ENCODE measurements around the gene ZNF420. TPM values are rescaled to one million over a fixed set of nuclear protein-coding genes. Genes with fewer than 3 reads are reported as not detected.

The ZNF420 gene
- total and polyA plus RNA-seq, 2 of the 13 experiments (the other 11 are each of a cell fraction or from before 2014, with no cell fraction given), result 1.4 to 6.6 TPM

DNA sequence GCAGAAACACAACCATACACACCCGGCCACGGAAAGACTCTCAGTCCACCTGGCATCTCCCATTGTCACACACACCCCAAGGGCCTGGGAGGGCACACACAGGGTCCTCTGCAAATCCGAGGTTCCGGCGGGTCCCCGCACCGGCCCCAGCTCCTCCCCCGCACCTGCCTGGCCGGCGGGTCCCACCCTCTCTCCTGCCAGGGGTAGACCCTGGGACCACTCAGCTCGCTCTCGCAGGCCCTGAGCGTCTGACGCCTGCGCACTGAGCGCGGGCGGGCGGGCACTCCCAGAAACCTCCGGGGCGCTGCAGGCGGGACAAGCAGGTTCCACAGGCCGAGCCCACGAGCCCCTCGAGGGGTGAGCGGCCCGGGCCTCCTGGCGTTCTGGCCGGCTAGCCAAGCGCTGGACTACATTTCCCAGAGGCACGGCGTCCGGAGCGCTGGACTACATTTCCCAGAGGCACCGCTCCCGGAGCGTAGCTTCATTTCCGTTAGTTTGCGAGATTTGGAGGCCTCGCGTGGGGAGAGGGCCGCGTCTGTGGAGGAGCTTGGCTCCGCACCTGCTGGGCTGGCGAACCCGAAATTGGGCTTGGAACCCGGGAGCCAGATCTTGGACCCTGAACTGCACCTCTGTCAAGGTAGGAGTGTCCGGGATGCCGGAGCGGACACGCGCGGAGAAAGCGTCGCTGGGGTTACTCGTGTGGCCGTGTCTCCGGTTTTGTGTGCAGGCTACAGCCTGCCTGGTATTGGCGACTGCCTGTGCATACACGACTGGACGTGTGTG, at the start of gene ZNF420 (continued):
- TF ChIP-seq KAT2B (IDR thresholded peaks at IDR 0.05; ENCODE audit: borderline replicate concordance, low read depth, low read length), result no peak
- no peak for TF ChIP-seq PPARG (CRISPR knock-in tag; conservative IDR thresholded peaks at IDR 0.05)
- peak; percentile 80; the same call in 1 of the 2 replicates for TF ChIP-seq ZNF230 (CRISPR knock-in tag; IDR thresholded peaks at IDR 0.05)
- 0 out of 2 replicates have a peak, but pooled peaks have one; percentile 5 for TF ChIP-seq ZNF629 (CRISPR knock-in tag; conservative IDR thresholded peaks at IDR 0.05)
- TF ChIP-seq ZNF564 (CRISPR knock-in tag; IDR thresholded peaks at IDR 0.05), result peak; percentile 77; the same call in 1 of the 2 replicates
- TF ChIP-seq XRCC5 (optimal IDR thresholded peaks at IDR 0.05; ENCODE audit: low read length), result peak; percentile 21
- peak; percentile 91 for TF ChIP-seq POGZ (CRISPR knock-in tag; IDR thresholded peaks at IDR 0.05)
- peak; percentile 89 for TF ChIP-seq TBX2 (CRISPR knock-in tag; IDR thresholded peaks at IDR 0.05; ENCODE audit: borderline replicate concordance)
- TF ChIP-seq, protein P1, sequence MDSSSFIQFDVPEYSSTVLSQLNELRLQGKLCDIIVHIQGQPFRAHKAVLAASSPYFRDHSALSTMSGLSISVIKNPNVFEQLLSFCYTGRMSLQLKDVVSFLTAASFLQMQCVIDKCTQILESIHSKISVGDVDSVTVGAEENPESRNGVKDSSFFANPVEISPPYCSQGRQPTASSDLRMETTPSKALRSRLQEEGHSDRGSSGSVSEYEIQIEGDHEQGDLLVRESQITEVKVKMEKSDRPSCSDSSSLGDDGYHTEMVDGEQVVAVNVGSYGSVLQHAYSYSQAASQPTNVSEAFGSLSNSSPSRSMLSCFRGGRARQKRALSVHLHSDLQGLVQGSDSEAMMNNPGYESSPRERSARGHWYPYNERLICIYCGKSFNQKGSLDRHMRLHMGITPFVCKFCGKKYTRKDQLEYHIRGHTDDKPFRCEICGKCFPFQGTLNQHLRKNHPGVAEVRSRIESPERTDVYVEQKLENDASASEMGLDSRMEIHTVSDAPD (CRISPR knock-in tag; IDR thresholded peaks at IDR 0.05), result peak; percentile 56; the same call in 1 of the 2 replicates
- peak; percentile 50; the same call in 1 of the 2 replicates for TF ChIP-seq NKX3-1 (CRISPR knock-in tag; IDR thresholded peaks at IDR 0.05)
- TF ChIP-seq TIGD3 (CRISPR knock-in tag; IDR thresholded peaks at IDR 0.05; ENCODE audit: borderline replicate concordance), result peak; percentile 25; the same call in 1 of the 2 replicates
- peak; percentile 75; the same call in 1 of the 2 replicates for TF ChIP-seq ZNF142 (CRISPR knock-in tag; IDR thresholded peaks at IDR 0.05)
- no peak; the same call in 1 of the 2 replicates for TF ChIP-seq NFE2L1 (CRISPR knock-in tag; IDR thresholded peaks at IDR 0.05; ENCODE audit: borderline replicate concordance)
- peak; percentile 91 for TF ChIP-seq MAX (IDR thresholded peaks at IDR 0.05)
- no peak; the same call in 1 of the 2 replicates for TF ChIP-seq ZBTB33 (CRISPR knock-in tag; IDR thresholded peaks at IDR 0.05)
- 0 out of 2 replicates have a peak, but pooled peaks have one; percentile 52 for TF ChIP-seq NPAS2 (CRISPR knock-in tag; IDR thresholded peaks at IDR 0.05; ENCODE audit: borderline replicate concordance)
- TF ChIP-seq RAD21 (CRISPR knock-in tag; IDR thresholded peaks at IDR 0.05), result peak; percentile 34; the same call in 1 of the 2 replicates
- TF ChIP-seq POLR2A (IDR thresholded peaks at IDR 0.05; ENCODE audit: insufficient read depth in 1 of 2, low read depth in 2 of 2, low read length in 2 of 2), result peak; percentile 10 to 77; a peak in 3 of 4 replicates

Measured in HepG2 (cell line).